ENCODE results near the gene KSR1. TPM values are rescaled to one million over a fixed set of nuclear protein-coding genes. Genes with fewer than 3 reads are reported as not detected.

Gene KSR1
- total RNA-seq, 2 experiments from 2014 or later: 19.4 to 25.3 TPM

DNA sequence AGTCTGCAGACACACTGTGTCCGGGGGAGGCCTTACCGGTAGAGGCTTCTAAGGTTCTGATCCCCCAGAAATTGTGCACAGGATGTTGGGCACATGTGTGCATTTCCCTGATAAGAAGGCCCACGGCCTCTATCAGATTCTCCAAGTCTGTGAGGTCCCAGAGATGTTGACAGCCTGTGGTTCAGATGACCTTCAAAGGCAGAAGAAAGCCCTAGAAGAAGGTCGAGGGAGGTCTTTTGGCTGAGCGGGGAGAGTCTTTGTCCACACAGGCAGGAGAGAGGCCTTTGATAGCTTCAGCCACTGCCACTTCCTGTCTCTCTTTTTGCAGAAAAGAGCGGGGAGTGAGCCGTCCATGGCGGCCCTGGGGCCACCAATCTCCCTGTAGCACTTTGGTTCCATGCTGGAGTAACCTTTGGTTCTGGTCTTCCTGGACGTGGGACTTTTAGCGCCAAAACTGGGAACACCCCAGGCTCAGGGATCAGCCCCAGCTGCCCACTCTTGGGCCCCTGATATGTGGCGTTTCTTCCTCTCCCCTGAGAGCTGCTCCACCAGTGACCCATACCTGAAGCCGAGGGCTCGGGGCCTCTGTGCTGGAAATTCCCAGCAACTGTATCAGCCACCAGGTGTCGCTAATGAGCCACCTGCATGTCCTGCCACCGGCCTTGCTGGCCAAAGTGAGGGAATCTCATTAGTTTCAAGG, 146.6 kb downstream of the KSR1 start:
- Histone ChIP-seq H3K36me3 (ENCODE audit: insufficient read depth, low read length) (peaks cover 26% of the 10 kb centered on the region), H3K4me1 (ENCODE audit: insufficient read depth, low read length) (peaks cover 6% of the 10 kb centered on the region), H3K4me3 (ENCODE audit: low read length) (no peak overlapping the region), H3K9me3 (ENCODE audit: control insufficient read depth in 1 of 2, insufficient read depth in 1 of 2, low read length in 2 of 2) (no peaks in the 10 kb centered on the region), H3K27ac (ENCODE audit: low read depth in 1 of 2, low read length in 2 of 2) (no peak overlapping the region), H3K27me3 (ENCODE audit: control insufficient read depth in 1 of 2, insufficient read depth in 2 of 2, low read length in 2 of 2) (no peaks in the 10 kb centered on the region)
- intact Hi-C loops (cut with DNase I, micrococcal nuclease): loop anchor here (1.0 to 2.0 kb wide), 2 partner anchors 48 to 358 kb away; no protein-coding TSS in a partner anchor
- ChIA-PET POLR2A (no interaction called here), CTCF (interaction anchor here (0.8 to 3.8 kb wide), 7 partner anchors 8 to 366 kb away, joined by 3 to 31 read pairs (median 6); partner anchors contain the start of gene KSR1)
- no peak overlapping the region for H3K27ac Mint-ChIP-seq
- peaks cover 4% of the 10 kb centered on the region for H3K4me1 Mint-ChIP-seq (ENCODE audit: low read depth)
- ATAC-seq (ENCODE audit: poor library complexity) (peak; percentile 51), DNase-seq (peak; percentile 49 to 86 (median 68))
- no peaks in the 10 kb centered on the region for H3K27me3 Mint-ChIP-seq
- H3K9me3 Mint-ChIP-seq: no peaks in the 10 kb centered on the region
- no peak overlapping the region for H3K4me3 Mint-ChIP-seq
- TF ChIP-seq, protein P1, sequence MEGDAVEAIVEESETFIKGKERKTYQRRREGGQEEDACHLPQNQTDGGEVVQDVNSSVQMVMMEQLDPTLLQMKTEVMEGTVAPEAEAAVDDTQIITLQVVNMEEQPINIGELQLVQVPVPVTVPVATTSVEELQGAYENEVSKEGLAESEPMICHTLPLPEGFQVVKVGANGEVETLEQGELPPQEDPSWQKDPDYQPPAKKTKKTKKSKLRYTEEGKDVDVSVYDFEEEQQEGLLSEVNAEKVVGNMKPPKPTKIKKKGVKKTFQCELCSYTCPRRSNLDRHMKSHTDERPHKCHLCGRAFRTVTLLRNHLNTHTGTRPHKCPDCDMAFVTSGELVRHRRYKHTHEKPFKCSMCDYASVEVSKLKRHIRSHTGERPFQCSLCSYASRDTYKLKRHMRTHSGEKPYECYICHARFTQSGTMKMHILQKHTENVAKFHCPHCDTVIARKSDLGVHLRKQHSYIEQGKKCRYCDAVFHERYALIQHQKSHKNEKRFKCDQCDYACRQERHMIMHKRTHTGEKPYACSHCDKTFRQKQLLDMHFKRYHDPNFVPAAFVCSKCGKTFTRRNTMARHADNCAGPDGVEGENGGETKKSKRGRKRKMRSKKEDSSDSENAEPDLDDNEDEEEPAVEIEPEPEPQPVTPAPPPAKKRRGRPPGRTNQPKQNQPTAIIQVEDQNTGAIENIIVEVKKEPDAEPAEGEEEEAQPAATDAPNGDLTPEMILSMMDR (IDR thresholded peaks at IDR 0.05): peak; percentile 97
- H3K36me3 Mint-ChIP-seq (ENCODE audit: low read depth): peaks cover 12% of the 10 kb centered on the region

DNA sequence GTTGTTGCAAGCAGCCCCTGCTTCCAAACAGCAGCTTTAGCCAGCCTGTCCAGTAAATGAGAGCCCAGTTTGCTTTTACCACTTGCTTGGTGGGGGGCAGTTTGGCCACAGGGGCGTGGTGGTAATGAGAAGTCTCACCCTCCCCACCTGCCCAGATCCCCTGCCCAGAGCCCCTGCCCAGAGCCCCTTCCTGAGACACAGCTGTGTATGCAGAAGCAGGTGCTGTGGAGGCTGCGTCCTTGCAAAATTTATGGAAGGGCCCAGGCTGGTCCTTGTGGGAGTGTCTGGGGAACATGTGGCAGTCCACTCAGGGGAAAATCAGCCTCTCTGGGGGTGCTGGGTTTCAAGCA, 147.1 kb downstream of the KSR1 start:
- peaks cover 6% of the 10 kb centered on the region for H3K4me1 ChIP-seq (ENCODE audit: insufficient read depth, low read length)
- Mint-ChIP-seq H3K4me1 (ENCODE audit: low read depth) (peaks cover 4% of the 10 kb centered on the region), H3K36me3 (ENCODE audit: low read depth) (peaks cover 18% of the 10 kb centered on the region), H3K4me3 (no peak overlapping the region), H3K27ac (no peak overlapping the region), H3K9me3 (no peaks in the 10 kb centered on the region), H3K27me3 (no peaks in the 10 kb centered on the region)
- TF ChIP-seq, protein P1 (IDR thresholded peaks at IDR 0.05): peak; percentile 65
- H3K9me3 ChIP-seq (ENCODE audit: control insufficient read depth in 1 of 2, insufficient read depth in 1 of 2, low read length in 2 of 2): no peaks in the 10 kb centered on the region
- no peak overlapping the region for H3K27ac ChIP-seq (ENCODE audit: low read depth in 1 of 2, low read length in 2 of 2)
- H3K27me3 ChIP-seq (ENCODE audit: control insufficient read depth in 1 of 2, insufficient read depth in 2 of 2, low read length in 2 of 2): no peaks in the 10 kb centered on the region
- DNase-seq (no peak), ATAC-seq (ENCODE audit: poor library complexity) (no peak)
- intact Hi-C loops (cut with DNase I, micrococcal nuclease): loop anchor here (1.0 to 2.0 kb wide), 2 partner anchors 48 to 359 kb away; no protein-coding TSS in a partner anchor
- no peak overlapping the region for H3K4me3 ChIP-seq (ENCODE audit: low read length)
- peaks cover 30% of the 10 kb centered on the region for H3K36me3 ChIP-seq (ENCODE audit: insufficient read depth, low read length)
- POLR2A ChIA-PET: no interaction called here
- CTCF ChIA-PET: interaction anchor here (0.7 to 2.0 kb wide), 5 partner anchors 63 to 366 kb away, joined by 3 to 15 read pairs (median 3); no protein-coding TSS in a partner anchor

DNA sequence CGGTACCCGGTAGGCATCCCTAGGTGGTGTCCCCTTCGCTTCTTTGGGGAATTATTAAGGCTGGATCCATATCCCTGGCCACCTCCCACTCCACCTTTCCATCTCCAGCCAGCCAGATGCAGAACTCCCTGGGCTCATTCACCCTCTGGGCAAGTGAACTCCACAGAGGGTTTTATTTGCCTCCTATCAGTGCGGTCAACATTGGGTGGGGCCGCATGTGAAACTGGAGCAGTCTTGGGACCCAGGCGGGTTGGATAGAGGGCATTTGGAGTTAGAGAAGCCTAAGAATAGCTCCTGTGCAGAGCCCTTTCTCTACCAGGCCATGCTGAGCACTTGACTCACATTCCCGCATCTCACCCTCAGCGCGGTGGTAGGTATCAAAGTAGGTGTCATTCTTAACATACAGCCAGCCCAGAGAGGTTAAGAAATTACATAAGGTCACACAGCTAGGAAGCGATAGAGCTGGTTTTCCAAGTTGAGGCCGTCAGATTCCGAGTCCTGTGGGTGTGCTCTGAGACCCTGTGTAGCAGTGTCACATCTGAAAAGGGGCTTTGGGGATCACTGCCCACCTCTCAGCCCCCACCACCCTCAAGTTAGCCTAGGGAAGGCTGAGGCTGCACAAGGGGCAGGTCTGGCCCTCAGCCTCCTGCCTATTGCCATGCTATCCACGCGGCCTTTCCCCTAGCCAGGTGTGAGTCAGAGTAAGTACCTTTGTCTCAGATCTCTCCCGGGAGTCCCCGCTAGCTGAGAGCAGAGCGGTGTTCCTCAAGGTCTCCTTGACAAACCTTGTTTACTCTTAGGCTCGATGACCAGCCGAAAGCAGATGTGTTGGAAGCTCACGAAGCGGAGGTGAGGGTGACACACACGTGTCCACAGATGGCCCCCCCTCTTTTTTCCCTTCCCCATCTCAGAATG, 147.9 kb downstream of the KSR1 start:
- peaks cover 25% of the 10 kb centered on the region for H3K36me3 Mint-ChIP-seq (ENCODE audit: low read depth)
- Histone ChIP-seq H3K4me3 (ENCODE audit: low read length) (no peak overlapping the region), H3K27me3 (ENCODE audit: control insufficient read depth in 1 of 2, insufficient read depth in 2 of 2, low read length in 2 of 2) (no peaks in the 10 kb centered on the region), H3K4me1 (ENCODE audit: insufficient read depth, low read length) (peaks cover 6% of the 10 kb centered on the region), H3K27ac (ENCODE audit: low read depth in 1 of 2, low read length in 2 of 2) (no peak overlapping the region), H3K36me3 (ENCODE audit: insufficient read depth, low read length) (peaks cover 30% of the 10 kb centered on the region), H3K9me3 (ENCODE audit: control insufficient read depth in 1 of 2, insufficient read depth in 1 of 2, low read length in 2 of 2) (no peaks in the 10 kb centered on the region)
- intact Hi-C loops (cut with DNase I, micrococcal nuclease): loop anchor here (1.0 to 2.0 kb wide), 2 partner anchors 47 to 359 kb away; no protein-coding TSS in a partner anchor
- H3K4me3 Mint-ChIP-seq: no peak overlapping the region
- H3K27me3 Mint-ChIP-seq: no peaks in the 10 kb centered on the region
- H3K27ac Mint-ChIP-seq: no peak overlapping the region
- H3K9me3 Mint-ChIP-seq: no peaks in the 10 kb centered on the region
- DNase-seq (no peak), ATAC-seq (ENCODE audit: poor library complexity) (no peak)
- CTCF ChIA-PET: interaction anchor here (0.7 to 1.2 kb wide), 3 partner anchors 64 to 313 kb away, joined by 3 read pairs; no protein-coding TSS in a partner anchor
- POLR2A ChIA-PET: no interaction called here
- TF ChIP-seq, protein P1 (IDR thresholded peaks at IDR 0.05): no peak
- H3K4me1 Mint-ChIP-seq (ENCODE audit: low read depth): peaks cover 4% of the 10 kb centered on the region
